ENCODE results near the gene UCHL3.

The UCHL3 gene

DNA sequence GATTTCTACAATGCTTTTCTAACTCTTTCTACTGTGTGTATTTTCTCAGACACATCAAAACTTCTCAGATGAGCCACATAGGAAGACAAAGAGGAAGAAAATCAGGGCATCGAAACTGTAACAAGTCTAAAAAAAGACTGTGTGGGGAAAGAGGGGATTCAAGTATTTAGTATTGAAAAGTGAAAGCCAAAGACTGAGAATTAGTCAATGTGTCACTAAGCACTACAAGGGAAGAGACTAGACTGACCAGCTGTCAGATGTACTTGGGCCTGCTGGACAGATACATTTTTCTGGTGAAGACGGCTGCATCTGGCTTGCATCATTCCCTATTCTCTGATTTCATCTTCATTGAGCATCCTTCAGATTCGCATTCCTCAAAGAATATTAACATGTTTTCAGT, 37.3 kb upstream of the UCHL3 start:
- DNase-seq (ENCODE audit: low read depth in 2 of 2): no peak
- H3K4me3 ChIP-seq (replicated peaks in 1 of 2; ENCODE audit: low read depth in 2 of 2, low read length in 2 of 2): no peak overlapping the region
- TF ChIP-seq, protein P1, sequence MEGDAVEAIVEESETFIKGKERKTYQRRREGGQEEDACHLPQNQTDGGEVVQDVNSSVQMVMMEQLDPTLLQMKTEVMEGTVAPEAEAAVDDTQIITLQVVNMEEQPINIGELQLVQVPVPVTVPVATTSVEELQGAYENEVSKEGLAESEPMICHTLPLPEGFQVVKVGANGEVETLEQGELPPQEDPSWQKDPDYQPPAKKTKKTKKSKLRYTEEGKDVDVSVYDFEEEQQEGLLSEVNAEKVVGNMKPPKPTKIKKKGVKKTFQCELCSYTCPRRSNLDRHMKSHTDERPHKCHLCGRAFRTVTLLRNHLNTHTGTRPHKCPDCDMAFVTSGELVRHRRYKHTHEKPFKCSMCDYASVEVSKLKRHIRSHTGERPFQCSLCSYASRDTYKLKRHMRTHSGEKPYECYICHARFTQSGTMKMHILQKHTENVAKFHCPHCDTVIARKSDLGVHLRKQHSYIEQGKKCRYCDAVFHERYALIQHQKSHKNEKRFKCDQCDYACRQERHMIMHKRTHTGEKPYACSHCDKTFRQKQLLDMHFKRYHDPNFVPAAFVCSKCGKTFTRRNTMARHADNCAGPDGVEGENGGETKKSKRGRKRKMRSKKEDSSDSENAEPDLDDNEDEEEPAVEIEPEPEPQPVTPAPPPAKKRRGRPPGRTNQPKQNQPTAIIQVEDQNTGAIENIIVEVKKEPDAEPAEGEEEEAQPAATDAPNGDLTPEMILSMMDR (IDR thresholded peaks at IDR 0.05; ENCODE audit: low read depth, low read length): no peak

DNA sequence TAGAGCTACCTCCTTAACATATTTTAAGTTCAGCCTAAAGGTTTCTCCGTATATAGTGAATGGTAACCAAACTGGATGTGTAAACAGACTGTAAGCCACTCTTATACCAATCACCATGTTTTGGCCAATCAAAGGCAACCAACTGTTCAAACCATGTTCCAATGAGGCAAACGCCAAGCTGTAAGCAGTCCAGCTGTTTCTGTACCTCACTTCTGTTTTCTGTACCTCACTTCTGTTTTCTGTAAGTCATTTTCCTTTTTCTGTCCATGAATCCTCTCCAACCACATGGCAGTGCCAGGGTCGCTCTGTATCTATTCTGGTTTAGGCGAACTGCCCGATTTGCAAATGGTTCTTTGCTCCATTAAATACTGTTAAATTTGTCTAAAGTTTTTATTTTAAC, 36.3 kb upstream of the UCHL3 start:
- DNase-seq (ENCODE audit: low read depth in 2 of 2): no peak
- no peak overlapping the region for H3K4me3 ChIP-seq (replicated peaks in 1 of 2; ENCODE audit: low read depth in 2 of 2, low read length in 2 of 2)
- TF ChIP-seq, protein P1 (IDR thresholded peaks at IDR 0.05; ENCODE audit: low read depth, low read length): no peak

DNA sequence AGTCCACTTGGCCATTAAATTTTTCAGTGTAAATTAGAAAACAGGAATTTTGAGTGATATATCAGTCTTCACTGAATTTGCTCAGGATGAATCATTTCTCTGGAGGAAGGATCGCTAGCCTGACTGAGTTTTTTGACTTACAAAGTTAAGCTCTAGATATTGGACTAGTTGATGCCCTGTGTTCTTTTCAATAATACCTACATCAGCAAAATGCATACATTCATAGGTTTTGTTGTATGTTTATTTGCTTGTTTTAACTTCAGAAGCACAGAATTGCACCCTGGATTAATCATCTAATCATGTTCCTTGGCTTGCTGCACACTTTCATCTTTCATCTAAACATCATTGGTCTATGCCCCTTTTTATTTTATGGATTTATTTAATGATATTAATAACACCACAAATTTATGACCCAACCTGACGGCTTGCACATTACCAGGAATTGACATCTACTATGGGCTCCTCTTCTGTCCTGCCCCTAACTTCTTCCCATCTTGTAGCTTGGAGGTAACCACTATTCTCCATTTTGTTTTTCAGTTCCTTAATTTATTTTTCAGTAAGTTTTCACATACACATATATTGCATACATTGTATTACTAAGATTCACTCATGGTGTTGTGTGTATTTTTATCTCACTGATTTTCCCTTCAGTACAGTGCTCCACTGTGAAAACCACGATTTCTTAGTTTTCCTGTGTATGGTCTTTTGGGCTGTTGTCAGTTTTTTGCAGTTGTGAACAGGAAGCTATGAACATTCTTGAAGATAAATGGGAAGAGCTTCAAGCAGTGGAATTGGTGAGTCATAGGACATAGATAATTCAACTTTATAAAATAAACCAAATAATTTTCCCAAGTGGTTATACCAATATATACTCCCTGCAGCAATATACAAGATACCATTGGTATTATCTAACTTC, 35.3 kb upstream of the UCHL3 start:
- H3K4me3 ChIP-seq (replicated peaks in 1 of 2; ENCODE audit: low read depth in 2 of 2, low read length in 2 of 2): no peak overlapping the region
- TF ChIP-seq, protein P1 (IDR thresholded peaks at IDR 0.05; ENCODE audit: low read depth, low read length): no peak
- DNase-seq (ENCODE audit: low read depth in 2 of 2): peak; percentile 36 to 54

DNA sequence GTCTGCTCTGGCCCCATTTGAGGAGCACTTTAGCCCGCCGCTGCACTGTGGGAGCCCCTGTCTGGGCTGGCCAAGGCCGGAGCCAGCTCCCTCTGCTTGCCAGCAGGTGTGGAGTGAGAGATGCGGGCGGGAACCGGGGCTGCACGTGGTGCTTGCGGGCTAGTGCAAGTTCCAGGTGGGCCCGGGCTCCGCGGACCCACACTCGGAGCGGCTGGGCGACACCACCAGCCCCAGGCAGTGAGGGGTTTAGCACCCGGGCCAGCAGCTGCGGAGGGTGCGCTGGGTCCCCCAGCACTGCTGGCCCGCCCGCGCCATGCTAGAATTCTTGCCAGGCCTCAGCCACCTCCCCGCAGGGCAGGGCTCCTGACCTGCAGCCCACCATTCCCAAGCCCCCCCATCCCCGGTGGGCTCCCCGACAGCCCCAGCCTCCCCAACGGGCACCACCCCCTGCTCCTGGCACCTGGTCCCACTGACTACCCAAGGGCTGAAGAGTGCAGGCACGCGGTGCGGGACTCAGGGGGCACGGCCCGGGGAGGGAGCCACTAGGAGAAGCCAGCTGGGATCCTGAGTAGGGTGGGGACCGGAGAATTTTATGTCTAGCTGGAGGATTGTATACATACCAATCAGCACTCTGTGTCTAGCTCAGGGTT, 31.0 kb upstream of the UCHL3 start:
- TF ChIP-seq, protein P1 (IDR thresholded peaks at IDR 0.05; ENCODE audit: low read depth, low read length): no peak
- no peak for DNase-seq (ENCODE audit: low read depth in 2 of 2)
- no peak overlapping the region for H3K4me3 ChIP-seq (replicated peaks in 1 of 2; ENCODE audit: low read depth in 2 of 2, low read length in 2 of 2)

DNA sequence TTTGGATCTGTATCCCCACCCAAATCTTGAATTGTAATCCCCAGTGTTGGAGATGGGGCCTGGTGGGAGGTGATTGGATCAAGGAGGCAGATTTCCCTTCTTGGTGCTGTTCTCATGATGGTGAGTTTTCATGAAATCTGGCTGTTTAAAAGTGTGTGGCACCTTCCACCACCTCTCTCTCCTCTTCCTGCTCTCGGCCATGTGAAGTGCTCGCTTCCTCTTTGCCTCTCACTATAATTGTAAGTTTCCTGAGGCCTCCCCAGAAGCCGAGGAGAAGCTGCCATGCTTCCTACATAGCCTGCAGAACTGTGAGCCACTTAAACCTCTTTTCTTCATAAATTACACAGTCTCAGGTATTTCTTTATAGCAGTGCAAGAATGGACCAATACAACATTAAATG, 27.6 kb upstream of the UCHL3 start:
- TF ChIP-seq, protein P1 (IDR thresholded peaks at IDR 0.05; ENCODE audit: low read depth, low read length): no peak
- no peak for DNase-seq (ENCODE audit: low read depth in 2 of 2)
- no peak overlapping the region for H3K4me3 ChIP-seq (replicated peaks in 1 of 2; ENCODE audit: low read depth in 2 of 2, low read length in 2 of 2)

DNA sequence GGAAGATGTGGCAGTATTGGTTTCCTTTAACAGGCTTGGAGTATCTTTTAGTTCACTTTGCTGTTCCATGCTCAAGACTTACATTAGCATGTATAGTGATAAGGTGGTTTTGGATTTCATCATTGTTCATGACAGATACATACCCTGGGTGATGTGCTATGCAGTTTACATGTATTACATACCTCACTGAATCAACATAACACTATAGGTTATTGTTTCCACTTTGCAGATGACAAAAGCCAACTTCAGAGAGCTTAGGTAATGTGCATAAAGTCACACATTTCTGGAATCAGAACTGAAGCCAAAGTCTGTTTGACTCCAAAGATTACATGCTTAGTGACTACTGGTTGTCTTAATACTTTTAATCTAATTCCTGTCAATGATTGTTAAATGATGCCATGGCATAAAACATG, 19.0 kb upstream of the UCHL3 start:
- TF ChIP-seq, protein P1 (IDR thresholded peaks at IDR 0.05; ENCODE audit: low read depth, low read length): no peak
- no peak overlapping the region for H3K4me3 ChIP-seq (replicated peaks in 1 of 2; ENCODE audit: low read depth in 2 of 2, low read length in 2 of 2)
- no peak for DNase-seq (ENCODE audit: low read depth in 2 of 2)
